Adipocyte (in vitro differentiated cells): ENCODE measurements around the gene MYO1C.
"Not testable (repeated sequence)": the region's sequence is repeated elsewhere in the genome, so short reads cannot be mapped to it uniquely, and the experiment has no call there.

Experiments
- DNase-seq: peaks from one replicate; pipeline ENCODE4 v3.0.0-alpha.2; 2015; ENCODE audit warnings: low read depth
- H3K27me3 ChIP-seq: replicated peaks from 2 replicates; pipeline ENCODE4 v1.7.0; 2013; ENCODE audit warnings: mild to moderate bottlenecking, low read length, moderate library complexity; ENCODE audit not compliant: control insufficient read depth, insufficient read depth
- H3K36me3 ChIP-seq: 2 replicates; pipeline ENCODE4 v1.7.0; 2013; ENCODE audit warnings: low read length, mild to moderate bottlenecking, moderate library complexity; ENCODE audit not compliant: control insufficient read depth, insufficient read depth, severe bottlenecking
- H3K4me1 ChIP-seq: 2 replicates; pipeline ENCODE4 v1.7.0; 2013; ENCODE audit warnings: mild to moderate bottlenecking, low read length, moderate library complexity; ENCODE audit not compliant: control insufficient read depth, insufficient read depth
- H3K4me3 ChIP-seq: 2 replicates; pipeline ENCODE4 v1.7.0; 2013; ENCODE audit warnings: mild to moderate bottlenecking, low read length, moderate library complexity
- H3K9ac ChIP-seq: 2 replicates; pipeline ENCODE4 v1.7.0; 2013; ENCODE audit warnings: mild to moderate bottlenecking, low read length, moderate library complexity
- H3K9me3 ChIP-seq: 2 replicates; pipeline ENCODE4 v1.7.0; 2013; ENCODE audit warnings: mild to moderate bottlenecking, low read length, moderate library complexity; ENCODE audit not compliant: control insufficient read depth

MYO1C gene, protein sequence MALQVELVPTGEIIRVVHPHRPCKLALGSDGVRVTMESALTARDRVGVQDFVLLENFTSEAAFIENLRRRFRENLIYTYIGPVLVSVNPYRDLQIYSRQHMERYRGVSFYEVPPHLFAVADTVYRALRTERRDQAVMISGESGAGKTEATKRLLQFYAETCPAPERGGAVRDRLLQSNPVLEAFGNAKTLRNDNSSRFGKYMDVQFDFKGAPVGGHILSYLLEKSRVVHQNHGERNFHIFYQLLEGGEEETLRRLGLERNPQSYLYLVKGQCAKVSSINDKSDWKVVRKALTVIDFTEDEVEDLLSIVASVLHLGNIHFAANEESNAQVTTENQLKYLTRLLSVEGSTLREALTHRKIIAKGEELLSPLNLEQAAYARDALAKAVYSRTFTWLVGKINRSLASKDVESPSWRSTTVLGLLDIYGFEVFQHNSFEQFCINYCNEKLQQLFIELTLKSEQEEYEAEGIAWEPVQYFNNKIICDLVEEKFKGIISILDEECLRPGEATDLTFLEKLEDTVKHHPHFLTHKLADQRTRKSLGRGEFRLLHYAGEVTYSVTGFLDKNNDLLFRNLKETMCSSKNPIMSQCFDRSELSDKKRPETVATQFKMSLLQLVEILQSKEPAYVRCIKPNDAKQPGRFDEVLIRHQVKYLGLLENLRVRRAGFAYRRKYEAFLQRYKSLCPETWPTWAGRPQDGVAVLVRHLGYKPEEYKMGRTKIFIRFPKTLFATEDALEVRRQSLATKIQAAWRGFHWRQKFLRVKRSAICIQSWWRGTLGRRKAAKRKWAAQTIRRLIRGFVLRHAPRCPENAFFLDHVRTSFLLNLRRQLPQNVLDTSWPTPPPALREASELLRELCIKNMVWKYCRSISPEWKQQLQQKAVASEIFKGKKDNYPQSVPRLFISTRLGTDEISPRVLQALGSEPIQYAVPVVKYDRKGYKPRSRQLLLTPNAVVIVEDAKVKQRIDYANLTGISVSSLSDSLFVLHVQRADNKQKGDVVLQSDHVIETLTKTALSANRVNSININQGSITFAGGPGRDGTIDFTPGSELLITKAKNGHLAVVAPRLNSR

DNA sequence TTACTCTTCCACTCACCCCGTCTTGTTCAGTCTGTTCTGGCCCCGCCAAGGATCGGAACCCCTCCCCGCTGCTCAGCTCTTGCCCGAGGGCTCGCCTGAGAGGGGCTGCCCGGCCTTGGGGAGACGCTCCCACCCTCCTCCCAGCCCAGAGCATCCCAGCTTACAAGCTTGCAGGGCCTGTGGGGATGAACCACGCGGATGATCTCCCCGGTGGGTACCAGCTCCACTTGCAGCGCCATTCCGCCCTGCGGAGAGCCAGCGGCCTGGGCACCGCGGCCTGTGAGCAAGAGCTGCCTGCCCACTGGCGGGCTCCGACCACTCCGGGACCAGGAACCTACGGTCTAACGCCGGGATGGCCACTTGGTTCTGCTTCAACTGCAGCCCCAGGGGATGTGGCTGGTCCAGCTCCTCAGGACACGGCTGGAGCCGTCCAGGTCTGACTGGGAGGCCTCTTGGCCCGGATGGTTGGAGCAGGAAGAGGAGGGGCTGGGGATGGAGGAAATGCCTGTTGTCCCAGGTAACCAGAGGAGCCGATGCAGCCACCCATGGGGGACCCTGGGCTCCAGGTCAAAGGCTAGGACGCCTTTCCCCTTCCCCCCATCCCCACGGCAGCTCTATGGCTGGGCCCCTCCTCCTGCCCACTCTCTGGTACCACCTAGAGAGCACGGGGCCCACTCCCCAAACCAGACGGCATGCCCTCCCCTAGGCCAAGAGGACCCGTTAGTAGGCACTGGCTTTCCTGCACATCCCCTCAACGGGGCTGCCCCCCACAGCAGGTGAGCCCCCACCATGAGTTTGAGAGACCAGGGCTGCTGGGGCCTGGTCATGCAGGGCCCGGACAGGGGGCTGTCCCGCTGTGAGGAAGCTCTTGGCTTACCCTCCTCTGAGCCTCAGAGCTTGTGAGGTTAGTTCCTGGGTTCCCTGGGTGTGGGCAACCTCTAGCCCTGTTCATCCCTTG is at the start of gene MYO1C:
Gene MYO1C (minus strand): TSS at position 438 of the 958 bp plus-strand sequence. CDS start 199 bp downstream, at position 239.
- Histone ChIP-seq H3K36me3 (peaks cover 8% of the 10 kb centered on the region), H3K9me3 (no peaks in the 10 kb centered on the region), H3K4me1 (peaks cover 72% of the 10 kb centered on the region), H3K4me3 (peak within 1 kb of the TSS; percentile 84), H3K9ac (peak within 1 kb of the TSS; percentile 92), H3K27me3 (no peaks in the 10 kb centered on the region)
- DNase-seq, result no peak

DNA sequence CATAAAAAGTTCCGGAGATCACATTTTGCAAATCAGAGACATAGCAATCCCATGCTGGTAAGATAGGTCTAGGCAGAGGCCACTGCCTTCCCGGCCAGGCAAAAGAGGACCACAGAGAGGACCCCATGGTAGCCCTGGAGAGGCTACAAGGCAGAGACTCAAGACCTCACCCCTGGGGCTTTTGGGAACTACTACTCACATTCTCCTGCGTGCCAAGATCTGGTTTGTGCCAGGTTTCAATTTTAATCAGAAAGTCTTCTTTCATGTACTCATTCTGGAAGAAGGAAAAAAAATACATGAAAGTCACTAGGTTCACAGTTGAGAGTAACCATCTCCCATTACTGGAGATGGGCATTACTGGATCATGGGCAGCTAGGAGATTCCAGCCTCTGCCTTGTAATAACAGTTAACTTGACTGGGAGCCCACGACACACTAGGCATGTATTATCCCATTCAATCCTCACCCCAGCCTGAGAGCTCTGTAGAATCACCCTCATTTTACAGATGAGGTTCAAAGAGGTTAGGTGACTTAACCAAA is 49.0 kb upstream of the MYO1C start:
- Histone ChIP-seq H3K4me3 (no peak overlapping the region), H3K4me1 (no peaks in the 10 kb centered on the region), H3K9me3 (no peaks in the 10 kb centered on the region), H3K36me3 (peaks cover 78% of the 10 kb centered on the region), H3K9ac (no peak overlapping the region), H3K27me3 (no peaks in the 10 kb centered on the region)
- DNase-seq, result no peak

DNA sequence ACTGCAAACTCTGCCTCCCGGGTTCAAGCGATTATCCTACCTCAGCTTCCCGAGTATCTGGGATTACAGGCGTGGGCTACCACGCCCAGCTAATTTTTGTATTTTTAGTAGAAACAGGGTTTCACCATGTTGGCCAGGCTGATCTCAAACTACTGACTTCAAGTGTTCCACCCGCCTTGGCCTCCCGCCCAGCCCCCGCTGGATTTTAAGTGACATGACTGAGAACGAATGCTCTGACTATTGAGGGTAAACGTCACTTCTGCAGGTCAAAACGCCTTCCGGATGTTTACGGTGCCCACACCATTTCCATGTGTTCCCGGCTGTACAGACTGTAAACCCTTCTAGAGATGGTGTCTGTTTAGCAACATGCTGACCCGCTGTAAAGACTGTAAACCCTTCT is 47.3 kb upstream of the MYO1C start:
- Histone ChIP-seq H3K4me3 (no peak overlapping the region), H3K9ac (no peak overlapping the region), H3K4me1 (no peaks in the 10 kb centered on the region), H3K36me3 (peaks cover 84% of the 10 kb centered on the region), H3K27me3 (no peaks in the 10 kb centered on the region), H3K9me3 (no peaks in the 10 kb centered on the region)
- no peak for DNase-seq

DNA sequence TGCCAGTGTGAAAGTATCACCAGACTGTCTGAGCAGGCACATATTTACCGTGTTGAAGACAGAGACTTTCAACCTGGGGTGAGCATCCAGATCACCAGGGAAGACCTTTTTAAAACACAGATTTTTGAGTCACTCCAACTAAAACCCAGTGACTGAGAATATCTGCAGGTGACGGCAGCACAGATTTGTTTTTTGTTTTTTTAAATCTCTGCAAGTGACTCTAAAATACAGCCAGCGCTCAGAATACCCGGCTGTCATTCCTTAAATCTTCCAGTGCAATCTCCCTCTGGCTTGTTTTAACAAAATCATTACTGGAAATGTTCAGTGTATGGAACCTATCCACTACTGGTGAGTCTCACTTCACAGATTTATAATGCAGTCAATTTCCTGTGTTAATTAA is 43.3 kb upstream of the MYO1C start:
- Histone ChIP-seq H3K4me3 (no peak overlapping the region), H3K4me1 (no peaks in the 10 kb centered on the region), H3K9me3 (no peaks in the 10 kb centered on the region), H3K36me3 (peaks cover 82% of the 10 kb centered on the region), H3K9ac (no peak overlapping the region), H3K27me3 (no peaks in the 10 kb centered on the region)
- no peak for DNase-seq

DNA sequence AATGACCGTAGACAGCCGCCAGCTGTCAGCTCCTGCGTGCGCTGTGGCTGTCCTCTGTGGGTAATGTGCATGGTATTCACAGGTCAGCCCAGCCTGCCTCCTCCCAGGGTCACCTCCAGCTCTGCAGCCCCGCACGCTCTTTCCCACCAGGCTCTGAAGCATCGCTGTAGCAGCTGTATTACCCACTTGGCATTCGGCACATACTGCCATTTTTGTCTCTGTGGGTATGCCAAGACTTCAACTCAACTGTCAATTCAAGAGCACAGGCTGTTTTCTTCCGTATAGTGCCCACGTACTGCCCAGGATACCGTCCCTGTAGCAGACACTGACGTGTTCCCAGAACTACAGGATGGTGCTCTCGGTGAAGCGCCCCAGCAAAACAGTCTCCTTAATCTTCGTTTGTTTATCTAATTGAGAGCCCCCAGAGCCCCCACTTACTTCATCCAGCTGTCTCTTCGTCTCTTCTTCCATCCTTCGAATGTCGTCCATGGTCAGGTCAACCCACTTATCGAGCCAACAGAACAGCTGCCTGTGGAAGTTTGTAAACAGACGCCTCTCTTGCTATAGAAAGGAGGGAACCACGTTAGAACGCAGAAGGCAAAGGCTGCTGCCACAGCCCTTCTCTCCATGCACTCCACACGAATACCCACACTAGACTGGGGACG is 41.3 kb upstream of the MYO1C start:
- no peaks in the 10 kb centered on the region for H3K9me3 ChIP-seq
- H3K9ac ChIP-seq, result no peak overlapping the region
- no peaks in the 10 kb centered on the region for H3K27me3 ChIP-seq
- DNase-seq, result no peak
- H3K36me3 ChIP-seq, result peaks cover 79% of the 10 kb centered on the region
- no peaks in the 10 kb centered on the region for H3K4me1 ChIP-seq
- H3K4me3 ChIP-seq, result no peak overlapping the region

DNA sequence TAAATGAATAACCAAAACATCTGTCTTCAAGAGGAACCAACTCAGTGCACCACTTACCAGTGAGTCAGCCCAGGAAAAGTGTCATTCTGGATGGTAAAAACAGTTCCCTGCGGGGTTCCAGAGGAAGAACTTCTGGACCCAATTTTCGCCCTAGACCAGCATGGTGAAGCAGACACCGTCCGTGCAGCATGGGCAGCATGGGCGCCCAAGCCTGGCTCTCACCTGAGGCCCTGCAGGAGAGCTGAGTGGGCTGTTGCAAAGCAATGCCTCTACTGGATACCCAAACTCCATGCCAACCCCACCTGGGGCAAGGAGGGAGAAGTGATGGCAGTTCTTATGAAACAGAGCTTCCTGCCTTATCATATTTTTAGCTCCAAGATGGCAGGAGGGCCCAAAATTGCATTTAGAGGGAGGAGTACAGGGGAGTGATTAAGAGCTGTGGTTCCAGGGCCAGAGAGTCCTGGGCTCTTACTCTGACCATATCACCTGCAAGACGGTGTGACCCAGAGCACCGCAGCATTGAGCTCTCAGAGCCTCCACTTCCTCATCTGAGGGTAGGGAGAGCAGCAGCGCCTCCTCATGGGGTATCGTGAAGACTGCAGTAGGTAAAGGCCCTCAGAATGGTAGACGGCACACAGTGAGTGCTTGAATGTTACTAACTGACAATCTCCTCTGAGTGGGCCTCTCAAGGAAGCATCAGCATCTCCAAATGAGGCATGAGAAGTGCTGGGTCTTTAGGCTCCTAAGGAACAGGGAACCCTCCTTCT is 40.5 kb upstream of the MYO1C start:
- H3K4me3 ChIP-seq, result no peak overlapping the region
- no peak for DNase-seq
- H3K9ac ChIP-seq, result no peak overlapping the region
- H3K4me1 ChIP-seq, result no peaks in the 10 kb centered on the region
- peaks cover 79% of the 10 kb centered on the region for H3K36me3 ChIP-seq
- no peaks in the 10 kb centered on the region for H3K9me3 ChIP-seq
- H3K27me3 ChIP-seq, result no peaks in the 10 kb centered on the region

DNA sequence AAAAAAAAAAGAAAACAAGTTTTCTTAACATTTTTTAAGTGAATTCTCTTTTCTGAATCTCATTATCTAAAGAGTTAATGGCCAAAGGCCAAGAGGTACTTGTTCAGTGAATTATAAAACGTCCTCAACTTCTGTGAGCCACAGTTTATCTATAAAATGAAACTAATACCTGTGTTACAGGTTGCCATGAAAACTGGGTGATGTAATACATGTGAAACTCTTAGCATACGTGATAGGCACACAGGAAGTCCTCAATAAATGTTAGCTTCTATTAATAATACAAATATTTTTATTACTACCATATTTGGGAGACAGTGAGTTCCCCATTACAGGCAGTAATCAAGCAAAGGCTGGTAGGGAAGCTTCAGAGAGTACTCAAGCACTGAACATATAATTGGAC is 37.4 kb upstream of the MYO1C start:
- no peaks in the 10 kb centered on the region for H3K9me3 ChIP-seq
- no peak overlapping the region for H3K4me3 ChIP-seq
- H3K36me3 ChIP-seq, result peaks cover 80% of the 10 kb centered on the region
- H3K4me1 ChIP-seq, result peaks cover 13% of the 10 kb centered on the region
- no peak overlapping the region for H3K9ac ChIP-seq
- no peak for DNase-seq
- no peaks in the 10 kb centered on the region for H3K27me3 ChIP-seq

DNA sequence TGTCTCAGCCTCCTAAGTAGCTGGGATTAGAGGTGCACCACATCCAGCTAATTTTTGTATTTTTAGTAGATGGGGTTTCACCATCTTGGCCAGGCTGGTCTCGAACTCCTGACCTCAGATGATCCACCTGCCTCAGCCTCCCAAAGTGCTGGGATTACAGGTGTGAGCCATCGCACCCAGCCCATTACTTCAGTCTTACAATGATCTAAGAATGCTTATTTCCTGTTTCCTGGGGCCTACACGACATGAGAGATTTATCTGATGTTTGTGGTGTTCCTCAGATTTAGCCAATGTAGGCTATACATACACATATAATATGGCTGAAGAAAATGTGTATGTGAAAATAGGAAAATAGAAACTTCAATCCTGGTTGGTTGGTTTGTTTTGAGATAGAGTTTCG is 34.4 kb upstream of the MYO1C start:
- not testable (repeated sequence) for DNase-seq, H3K27me3 ChIP-seq, H3K4me3 ChIP-seq, H3K9me3 ChIP-seq, H3K9ac ChIP-seq
- Histone ChIP-seq H3K4me1 (peaks cover 13% of the 10 kb centered on the region), H3K36me3 (peaks cover 67% of the 10 kb centered on the region)

DNA sequence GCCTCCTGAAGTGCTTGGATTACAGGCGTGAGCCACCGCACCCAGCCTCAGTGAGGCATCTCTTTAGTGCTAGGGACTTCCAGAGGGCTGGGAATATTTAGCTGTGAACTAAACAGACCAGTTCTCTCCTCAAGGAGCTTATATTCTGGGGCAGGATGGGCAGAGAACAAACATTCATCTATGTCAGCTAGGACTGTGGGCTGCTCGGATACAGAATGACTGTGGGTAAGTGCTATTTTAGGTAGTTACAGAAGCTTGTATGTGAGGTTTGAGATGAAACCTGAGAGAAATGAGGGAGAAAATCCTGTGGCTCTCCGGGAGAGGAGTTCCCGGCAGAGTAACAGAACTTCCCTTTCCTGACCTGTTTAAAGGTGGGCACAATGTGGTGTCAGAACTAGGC is 30.1 kb upstream of the MYO1C start:
- no peaks in the 10 kb centered on the region for H3K9me3 ChIP-seq
- no peak overlapping the region for H3K9ac ChIP-seq
- H3K4me3 ChIP-seq, result no peak overlapping the region
- DNase-seq, result no peak
- H3K27me3 ChIP-seq, result no peaks in the 10 kb centered on the region
- H3K4me1 ChIP-seq, result peaks cover 15% of the 10 kb centered on the region
- H3K36me3 ChIP-seq, result peaks cover 62% of the 10 kb centered on the region
